NCI-H69 (cell line): ENCODE results near the gene SURF2.
A peak's percentile ranks its signal among the peaks of the same experiment; 100 is the strongest.

Experiments used
- DNase-seq: peaks from one replicate; lab custom pipeline; 2025; lab: John Stamatoyannopoulos, UW

SURF2 gene

GRCh38 chr9:133335924-133336811, 20.2 kb upstream of the SURF2 start, which contains the start of gene SURF6:
TSS of gene SURF6 (minus strand) at chr9:133336188. CDS start at chr9:133336132, 56 bp downstream.
- peak; percentile 98 for DNase-seq

DNA sequence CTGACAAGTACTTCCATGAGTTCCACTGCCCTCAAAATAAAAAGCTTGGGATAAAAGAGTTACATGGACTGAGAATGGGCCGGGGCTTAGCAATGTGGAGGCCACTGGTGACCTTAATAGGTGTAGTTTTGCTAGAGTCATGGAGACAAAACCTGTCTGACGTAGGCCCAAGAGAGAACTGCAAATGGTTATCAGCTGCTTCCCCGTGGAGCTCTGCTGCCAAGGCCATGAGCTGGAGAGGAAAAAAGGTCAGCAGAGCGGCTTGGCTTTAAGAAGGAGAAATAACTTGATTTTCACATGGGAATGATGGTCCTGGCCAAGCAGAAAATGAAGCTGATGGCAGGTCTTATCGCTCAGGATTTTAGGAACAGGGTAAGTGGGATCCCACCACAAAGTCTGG, 16.7 kb upstream of the SURF2 start:
- no peak for DNase-seq

- DNase-seq, result no peak
These were observed 16.1 kb upstream of the SURF2 start for GRCh38 chr9:133340256-133340655.

GRCh38 chr9:133340916-133341315, 15.4 kb upstream of the SURF2 start:
- no peak for DNase-seq

GRCh38 chr9:133341369-133342068, 14.8 kb upstream of the SURF2 start:
- no peak for DNase-seq

DNA sequence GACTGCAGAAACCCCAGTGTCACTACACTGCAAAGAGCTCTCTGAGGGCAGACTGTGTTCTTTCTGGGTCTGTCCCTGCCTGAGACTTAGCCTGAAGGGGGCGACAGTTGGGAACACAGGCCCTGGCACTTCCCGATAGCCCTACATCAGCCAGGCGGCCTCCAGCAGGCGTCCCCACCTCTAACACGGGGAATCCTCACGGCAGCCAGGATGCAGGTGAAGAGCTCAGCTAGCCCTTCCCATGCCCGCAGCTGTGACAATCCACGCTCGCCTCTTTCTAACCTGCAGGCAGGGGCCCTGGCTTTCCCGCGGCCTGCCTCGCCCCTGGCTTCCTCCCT, 14.3 kb upstream of the SURF2 start:
- no peak for DNase-seq

DNA sequence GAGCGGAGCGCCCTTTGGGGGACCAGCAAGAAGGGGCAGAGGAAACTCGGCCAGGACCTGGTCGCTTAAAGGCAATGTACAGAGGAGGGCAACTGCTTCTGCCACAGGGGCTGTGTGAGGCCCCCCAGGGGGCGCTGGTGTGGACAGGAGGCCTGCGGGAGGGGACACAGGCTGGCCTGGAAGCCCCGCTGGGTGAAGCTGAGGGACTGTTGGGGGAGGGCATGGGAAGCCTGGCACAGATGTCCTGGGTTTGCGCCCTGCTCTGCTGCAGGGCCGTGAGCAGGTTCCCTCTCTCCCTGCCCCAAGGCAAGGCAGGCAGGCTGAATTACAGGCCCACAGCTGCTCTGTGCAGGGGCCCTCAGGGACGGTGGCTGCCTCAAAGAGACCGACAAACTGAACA, 13.8 kb upstream of the SURF2 start:
- DNase-seq, result no peak

GRCh38 chr9:133344071-133344470, 12.3 kb upstream of the SURF2 start:
- no peak for DNase-seq

GRCh38 chr9:133344979-133345378, 11.4 kb upstream of the SURF2 start:
- no peak for DNase-seq

DNA sequence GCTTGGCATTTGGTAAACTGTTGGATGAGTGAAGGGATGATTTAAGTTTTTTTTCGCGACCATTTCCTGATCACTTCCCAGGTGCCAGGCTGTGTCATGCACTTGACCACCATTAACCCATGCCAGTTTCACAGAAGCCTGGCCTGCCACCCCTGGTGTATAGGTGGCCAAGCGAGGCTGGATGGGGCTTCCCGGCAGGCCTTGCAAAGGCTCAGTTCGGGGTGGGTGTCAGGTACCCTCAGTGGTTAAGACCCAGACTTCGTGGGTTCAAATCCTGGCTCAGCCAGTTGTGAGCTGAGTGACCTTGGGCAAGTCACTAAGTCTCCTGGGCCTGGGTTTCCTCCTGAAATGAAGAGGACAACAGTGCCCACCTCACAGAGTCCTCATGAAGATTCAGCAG, 10.8 kb upstream of the SURF2 start:
- no peak for DNase-seq

DNA sequence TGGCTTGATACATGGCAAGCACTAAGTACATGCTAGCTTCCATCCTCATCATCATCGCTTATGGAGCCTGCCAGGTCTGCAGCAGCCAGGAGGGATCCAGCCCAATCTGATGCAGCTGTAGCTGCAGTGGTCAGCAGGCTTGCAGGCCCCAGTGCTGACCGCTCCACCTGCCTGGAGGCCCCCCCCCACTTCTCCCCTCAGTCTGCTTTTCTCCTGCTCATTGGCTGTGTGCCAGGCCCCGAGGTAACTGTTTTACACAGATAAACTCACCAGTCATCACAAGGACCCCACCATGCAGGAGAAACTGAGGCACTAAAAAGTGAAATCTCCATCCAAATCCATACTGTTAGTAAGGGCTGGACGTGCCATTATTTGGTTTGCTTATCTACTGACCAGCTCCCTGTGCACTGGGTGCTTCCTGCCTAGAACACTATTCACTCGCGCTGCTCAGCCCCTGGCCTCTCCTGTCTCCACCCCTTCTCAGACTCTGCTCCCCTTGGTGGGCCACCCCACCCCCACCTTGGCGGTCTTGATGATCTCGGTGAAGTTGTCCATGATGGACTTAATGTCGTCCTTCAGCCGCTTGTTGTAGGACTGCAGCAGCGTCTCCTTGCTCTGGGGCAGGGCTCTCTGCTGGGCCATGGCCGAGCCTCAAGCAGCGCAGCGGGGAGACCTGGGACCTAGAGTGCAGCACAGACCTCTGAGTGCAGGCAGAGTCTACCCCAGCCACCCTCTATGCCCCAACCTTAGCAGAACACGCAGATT, 10.1 kb upstream of the SURF2 start:
- no peak for DNase-seq

- peak; percentile 71 for DNase-seq
These were observed 8.8 kb upstream of the SURF2 start for GRCh38 chr9:133347515-133347984.

- peak; percentile 98 for DNase-seq
These were observed 8.2 kb upstream of the SURF2 start, which contains the start of the genes MED22 and RPL7A for GRCh38 chr9:133347985-133348717. TSS of gene MED22 (minus strand) at chr9:133348131. CDS start at chr9:133346662, 1,469 bp downstream. TSS of gene RPL7A (plus strand) at chr9:133348218. CDS start at chr9:133348244, 26 bp downstream.

DNA sequence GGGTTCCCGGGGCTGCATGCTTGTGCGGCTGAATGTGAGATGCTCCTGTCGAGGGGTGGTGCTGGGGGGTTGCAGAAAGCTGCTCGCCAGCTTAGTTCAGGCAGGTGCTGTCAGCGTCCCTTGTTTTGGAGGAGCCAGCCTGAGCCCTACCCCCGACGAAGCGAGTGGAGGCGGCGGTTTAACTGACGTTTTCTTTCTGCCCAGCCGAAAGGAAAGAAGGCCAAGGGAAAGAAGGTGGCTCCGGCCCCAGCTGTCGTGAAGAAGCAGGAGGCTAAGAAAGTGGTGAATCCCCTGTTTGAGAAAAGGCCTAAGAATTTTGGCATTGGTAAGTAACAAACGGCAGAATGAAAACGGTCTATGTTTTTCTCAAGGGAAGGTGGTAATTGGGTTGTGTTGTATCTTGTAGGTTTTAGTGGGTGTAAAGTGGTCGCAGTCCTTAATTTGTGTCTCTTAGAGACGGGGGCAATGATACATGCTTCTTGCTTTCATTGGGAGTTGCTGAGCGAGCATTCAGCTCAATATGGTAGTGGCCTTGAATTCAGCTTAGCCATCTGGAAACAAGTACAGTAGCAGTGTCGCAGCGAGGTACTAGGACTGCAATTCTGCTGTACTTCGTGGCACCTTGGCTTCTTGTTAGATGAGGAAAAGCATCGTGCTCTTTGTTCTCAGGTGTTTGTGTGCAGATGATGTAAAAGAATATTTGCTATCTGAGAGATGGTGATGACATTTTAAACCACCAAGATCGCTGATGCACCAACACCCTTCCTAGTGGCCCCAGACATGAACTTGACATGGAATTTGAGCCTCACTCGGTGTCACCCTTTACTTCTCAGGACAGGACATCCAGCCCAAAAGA, 7.4 kb upstream of the SURF2 start:
- no peak for DNase-seq

- DNase-seq, result no peak
These were observed 6.3 kb upstream of the SURF2 start for GRCh38 chr9:133349965-133350616.

DNA sequence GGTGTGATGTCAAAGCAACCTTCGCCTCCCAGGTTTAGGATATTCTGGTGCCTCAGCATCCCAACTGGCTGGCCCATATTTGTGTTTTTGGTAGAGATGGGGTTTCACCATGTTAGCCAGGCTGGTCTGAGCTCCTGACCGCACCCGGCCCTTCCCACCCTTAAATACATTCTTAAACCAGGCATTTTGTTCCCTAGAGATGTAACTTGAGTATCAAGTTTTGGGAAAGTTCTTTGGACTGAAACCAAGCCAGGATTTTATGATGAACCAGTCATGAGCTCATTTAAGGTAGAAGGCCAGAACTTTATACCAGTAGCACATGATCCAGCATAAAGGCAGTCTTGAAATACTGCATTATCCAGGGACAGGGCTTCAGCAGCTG, 4.8 kb upstream of the SURF2 start:
- no peak for DNase-seq

DNA sequence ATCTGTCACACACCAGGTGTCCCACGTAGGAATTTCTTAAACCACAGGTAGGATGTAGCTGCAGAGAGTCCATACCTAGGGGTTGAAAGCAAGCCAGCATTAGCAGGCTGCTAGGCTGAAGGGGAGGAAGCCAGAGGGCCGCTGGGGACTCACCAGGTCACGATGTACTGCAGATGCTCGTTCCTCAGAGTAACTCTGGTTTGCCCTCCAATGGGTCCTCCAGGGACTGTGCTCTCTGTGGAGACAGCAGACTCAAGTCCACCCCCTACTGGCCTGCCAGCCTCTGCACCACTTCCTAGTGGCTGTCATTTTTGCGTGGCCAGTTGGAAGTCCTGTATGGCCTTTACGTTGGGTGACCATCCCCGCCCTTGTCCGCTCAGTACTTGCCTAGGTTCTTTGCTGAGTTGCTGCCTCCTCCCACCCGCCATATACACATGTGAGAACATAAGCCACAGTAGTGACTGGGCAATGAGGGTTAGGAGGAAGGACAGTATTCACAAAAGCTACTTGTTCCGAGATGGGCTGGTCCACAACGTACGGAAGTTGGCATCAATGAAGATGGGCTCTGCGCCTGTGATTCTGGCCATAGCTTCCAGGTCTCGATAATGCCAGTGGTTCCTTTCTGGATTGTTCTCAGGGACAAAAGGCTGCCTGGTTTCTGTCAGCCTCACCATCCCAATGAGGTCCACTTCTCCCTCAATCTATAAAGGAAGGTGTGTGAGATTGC, 4.3 kb upstream of the SURF2 start:
- peak; percentile 55 for DNase-seq

GRCh38 chr9:133352635-133353340, 3.6 kb upstream of the SURF2 start:
- DNase-seq, result no peak

DNA sequence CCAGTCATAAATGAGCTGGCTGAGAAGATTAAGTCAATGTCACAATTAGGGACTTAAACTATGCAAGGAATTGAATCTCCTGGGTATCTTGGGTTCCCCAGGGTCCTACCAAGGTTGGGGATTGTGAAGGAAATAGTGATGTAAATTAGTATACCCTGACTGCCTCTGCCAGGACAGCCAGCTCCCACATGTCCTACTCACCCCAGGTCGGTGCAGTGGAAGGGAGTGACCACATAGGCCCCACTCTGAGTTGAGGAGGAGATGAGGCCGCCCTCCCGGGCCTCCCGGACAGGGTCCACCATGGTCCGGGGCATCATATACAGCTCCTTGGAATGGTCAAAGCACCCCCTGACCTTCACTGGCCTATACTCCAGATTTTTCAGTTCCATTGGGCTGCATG, 2.8 kb upstream of the SURF2 start:
- DNase-seq, result no peak
